ENCODE measurements around the gene ADCY7. TPM values are rescaled to one million over a fixed set of nuclear protein-coding genes. Genes with fewer than 3 reads are reported as not detected.

Gene ADCY7
- total and polyA plus RNA-seq, 9 of the 15 experiments (the other 6 are each of a cell fraction or from before 2014, with no cell fraction given): 2.3 to 108 (median 28.6) TPM

- TF ChIP-seq ZZZ3 (IDR thresholded peaks at IDR 0.05): no peak
- no peak for TF ChIP-seq TBP (optimal IDR thresholded peaks at IDR 0.05; ENCODE audit: low read depth, low read length)
- no peak for TF ChIP-seq SUPT5H (IDR thresholded peaks at IDR 0.05)
- TF ChIP-seq, protein P1, sequence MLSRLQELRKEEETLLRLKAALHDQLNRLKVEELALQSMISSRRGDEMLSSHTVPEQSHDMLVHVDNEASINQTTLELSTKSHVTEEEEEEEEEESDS (CRISPR knock-in tag; IDR thresholded peaks at IDR 0.05): no peak
- TF ChIP-seq, protein P2, sequence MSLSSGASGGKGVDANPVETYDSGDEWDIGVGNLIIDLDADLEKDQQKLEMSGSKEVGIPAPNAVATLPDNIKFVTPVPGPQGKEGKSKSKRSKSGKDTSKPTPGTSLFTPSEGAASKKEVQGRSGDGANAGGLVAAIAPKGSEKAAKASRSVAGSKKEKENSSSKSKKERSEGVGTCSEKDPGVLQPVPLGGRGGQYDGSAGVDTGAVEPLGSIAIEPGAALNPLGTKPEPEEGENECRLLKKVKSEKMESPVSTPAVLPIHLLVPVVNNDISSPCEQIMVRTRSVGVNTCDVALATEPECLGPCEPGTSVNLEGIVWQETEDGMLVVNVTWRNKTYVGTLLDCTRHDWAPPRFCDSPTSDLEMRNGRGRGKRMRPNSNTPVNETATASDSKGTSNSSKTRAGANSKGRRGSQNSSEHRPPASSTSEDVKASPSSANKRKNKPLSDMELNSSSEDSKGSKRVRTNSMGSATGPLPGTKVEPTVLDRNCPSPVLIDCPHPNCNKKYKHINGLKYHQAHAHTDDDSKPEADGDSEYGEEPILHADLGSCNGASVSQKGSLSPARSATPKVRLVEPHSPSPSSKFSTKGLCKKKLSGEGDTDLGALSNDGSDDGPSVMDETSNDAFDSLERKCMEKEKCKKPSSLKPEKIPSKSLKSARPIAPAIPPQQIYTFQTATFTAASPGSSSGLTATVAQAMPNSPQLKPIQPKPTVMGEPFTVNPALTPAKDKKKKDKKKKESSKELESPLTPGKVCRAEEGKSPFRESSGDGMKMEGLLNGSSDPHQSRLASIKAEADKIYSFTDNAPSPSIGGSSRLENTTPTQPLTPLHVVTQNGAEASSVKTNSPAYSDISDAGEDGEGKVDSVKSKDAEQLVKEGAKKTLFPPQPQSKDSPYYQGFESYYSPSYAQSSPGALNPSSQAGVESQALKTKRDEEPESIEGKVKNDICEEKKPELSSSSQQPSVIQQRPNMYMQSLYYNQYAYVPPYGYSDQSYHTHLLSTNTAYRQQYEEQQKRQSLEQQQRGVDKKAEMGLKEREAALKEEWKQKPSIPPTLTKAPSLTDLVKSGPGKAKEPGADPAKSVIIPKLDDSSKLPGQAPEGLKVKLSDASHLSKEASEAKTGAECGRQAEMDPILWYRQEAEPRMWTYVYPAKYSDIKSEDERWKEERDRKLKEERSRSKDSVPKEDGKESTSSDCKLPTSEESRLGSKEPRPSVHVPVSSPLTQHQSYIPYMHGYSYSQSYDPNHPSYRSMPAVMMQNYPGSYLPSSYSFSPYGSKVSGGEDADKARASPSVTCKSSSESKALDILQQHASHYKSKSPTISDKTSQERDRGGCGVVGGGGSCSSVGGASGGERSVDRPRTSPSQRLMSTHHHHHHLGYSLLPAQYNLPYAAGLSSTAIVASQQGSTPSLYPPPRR (CRISPR knock-in tag; IDR thresholded peaks at IDR 0.05; ENCODE audit: borderline replicate concordance): no peak
- TF ChIP-seq DPF2 (IDR thresholded peaks at IDR 0.05): no peak; the same call in 1 of the 2 replicates
These were observed 37.9 kb upstream of the ADCY7 start (continued) for GRCh38 chr16:50228364-50228868.
